DOHH2 (cell line): Measurements from ENCODE around the gene ABCB1.

ENCODE experiments used
- H3F3A ChIP-seq: fragments of 200-600 bp; sonication (generic), shearing (Covaris generic); 2 replicates; pipeline ENCODE4 v1.6.0; 2016; ENCODE audit warnings: antibody characterized with exemption, mild to moderate bottlenecking; ENCODE audit not compliant: control insufficient read depth, insufficient read depth
- H3K27ac ChIP-seq: fragments of 200-600 bp; sonication (generic); 2 replicates; pipeline ENCODE4 v1.5.1; 2014; ENCODE audit warnings: low read depth, mild to moderate bottlenecking, low read length, moderate library complexity
- H3K27me3 ChIP-seq: fragments of 200-600 bp; sonication (generic); 2 replicates; pipeline ENCODE4 v1.6.1; 2014; ENCODE audit warnings: mild to moderate bottlenecking, low read length, mixed read lengths; ENCODE audit not compliant: control insufficient read depth
- H3K36me3 ChIP-seq: fragments of 200-600 bp; sonication (generic); 2 replicates; pipeline ENCODE4 v1.6.1; 2014; ENCODE audit warnings: mild to moderate bottlenecking, low read length, moderate library complexity, mixed read lengths; ENCODE audit not compliant: control insufficient read depth
- H3K4me1 ChIP-seq: fragments of 200-600 bp; sonication (generic); 2 replicates; pipeline ENCODE4 v1.6.1; 2014; ENCODE audit warnings: mild to moderate bottlenecking, low read length, mixed read lengths; ENCODE audit not compliant: control insufficient read depth
- H3K4me2 ChIP-seq: fragments of 200-600 bp; sonication (generic); 2 replicates; pipeline ENCODE4 v1.6.0; 2014; ENCODE audit warnings: mild to moderate bottlenecking, low read length, moderate library complexity
- H3K4me3 ChIP-seq: fragments of 200-600 bp; sonication (generic); 2 replicates; pipeline ENCODE4 v1.5.1; 2014; ENCODE audit warnings: mild to moderate bottlenecking, low read length, mixed read lengths
- H3K79me2 ChIP-seq: fragments of 200-600 bp; sonication (generic); 2 replicates; pipeline ENCODE4 v1.6.1; 2014; ENCODE audit warnings: mild to moderate bottlenecking, low read length, mixed read lengths; ENCODE audit not compliant: control insufficient read depth
- H3K9me2 ChIP-seq: fragments of 200-600 bp; sonication (generic); replicated peaks from 2 replicates; pipeline ENCODE4 v1.6.1; 2014; ENCODE audit warnings: mild to moderate bottlenecking, low read length, mixed read lengths; ENCODE audit not compliant: control insufficient read depth
- H3K9me3 ChIP-seq: fragments of 200-600 bp; sonication (generic); 2 replicates; pipeline ENCODE4 v1.6.1; 2014; ENCODE audit warnings: antibody characterized with exemption, low read length, mixed read lengths; ENCODE audit not compliant: control insufficient read depth, insufficient read depth
- H4K20me1 ChIP-seq: fragments of 200-600 bp; sonication (generic); 2 replicates; pipeline ENCODE4 v1.6.0; 2014; ENCODE audit warnings: low read depth, mild to moderate bottlenecking, antibody characterized with exemption, low read length, moderate library complexity; ENCODE audit not compliant: control insufficient read depth, insufficient read depth
- EZH2phosphoT487 ChIP-seq: fragments of 200-600 bp; sonication (generic); IDR thresholded peaks from 2 replicates; pipeline ENCODE4 v1.6.1; 2017; ENCODE audit warnings: borderline replicate concordance, mild to moderate bottlenecking, antibody characterized with exemption, low read length, moderate library complexity, mixed read lengths
- TF ChIP-seq, protein P1 (sequence below): fragments of 200-600 bp; sonication (generic); IDR thresholded peaks from one replicate; pipeline ENCODE4 v1.5.1; 2014; ENCODE audit warnings: antibody characterized with exemption, mild to moderate bottlenecking, low read depth, low read length; ENCODE audit not compliant: poor library complexity, severe bottlenecking

The ABCB1 gene

DNA sequence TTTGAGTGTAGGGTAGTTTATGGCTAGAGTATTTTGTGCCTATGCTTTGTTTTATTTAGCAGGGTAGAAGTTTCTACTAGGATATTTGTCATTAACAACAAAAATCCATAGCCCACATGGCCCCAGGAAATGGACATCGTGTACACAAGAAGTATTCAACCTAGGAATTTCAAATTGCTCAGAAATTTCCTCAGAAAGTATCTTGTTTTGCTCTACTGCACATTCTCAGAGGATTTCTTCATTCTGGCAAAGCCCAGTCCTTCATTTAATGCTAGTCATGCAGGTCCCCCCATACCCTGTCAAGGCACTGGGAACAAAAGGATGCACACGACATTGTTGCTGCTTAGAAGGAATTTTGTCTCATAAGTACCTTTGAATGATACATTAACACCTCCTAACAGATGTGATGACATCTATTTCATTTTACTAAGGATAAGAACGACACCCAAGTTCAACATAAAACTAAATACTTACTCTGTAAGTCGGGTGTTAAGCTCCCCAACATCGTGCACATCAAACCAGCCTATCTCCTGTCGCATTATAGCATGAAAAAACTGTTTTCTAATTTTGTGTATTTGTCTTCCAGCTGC, 34.3 kb downstream of the ABCB1 start:
- H3K27me3 ChIP-seq: 0 out of 2 replicates have a peak, but pooled peaks cover 1% of the 10 kb centered on the region
- no peaks in the 10 kb centered on the region for H4K20me1 ChIP-seq
- no peaks in the 10 kb centered on the region for H3K4me1 ChIP-seq
- H3K4me3 ChIP-seq: no peak overlapping the region
- H3K4me2 ChIP-seq: no peak overlapping the region
- no peak for TF ChIP-seq EZH2phosphoT487
- TF ChIP-seq, protein P1, sequence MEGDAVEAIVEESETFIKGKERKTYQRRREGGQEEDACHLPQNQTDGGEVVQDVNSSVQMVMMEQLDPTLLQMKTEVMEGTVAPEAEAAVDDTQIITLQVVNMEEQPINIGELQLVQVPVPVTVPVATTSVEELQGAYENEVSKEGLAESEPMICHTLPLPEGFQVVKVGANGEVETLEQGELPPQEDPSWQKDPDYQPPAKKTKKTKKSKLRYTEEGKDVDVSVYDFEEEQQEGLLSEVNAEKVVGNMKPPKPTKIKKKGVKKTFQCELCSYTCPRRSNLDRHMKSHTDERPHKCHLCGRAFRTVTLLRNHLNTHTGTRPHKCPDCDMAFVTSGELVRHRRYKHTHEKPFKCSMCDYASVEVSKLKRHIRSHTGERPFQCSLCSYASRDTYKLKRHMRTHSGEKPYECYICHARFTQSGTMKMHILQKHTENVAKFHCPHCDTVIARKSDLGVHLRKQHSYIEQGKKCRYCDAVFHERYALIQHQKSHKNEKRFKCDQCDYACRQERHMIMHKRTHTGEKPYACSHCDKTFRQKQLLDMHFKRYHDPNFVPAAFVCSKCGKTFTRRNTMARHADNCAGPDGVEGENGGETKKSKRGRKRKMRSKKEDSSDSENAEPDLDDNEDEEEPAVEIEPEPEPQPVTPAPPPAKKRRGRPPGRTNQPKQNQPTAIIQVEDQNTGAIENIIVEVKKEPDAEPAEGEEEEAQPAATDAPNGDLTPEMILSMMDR: no peak
- no peaks in the 10 kb centered on the region for H3K9me2 ChIP-seq
- no peaks in the 10 kb centered on the region for H3F3A ChIP-seq
- H3K36me3 ChIP-seq: no peaks in the 10 kb centered on the region
- no peaks in the 10 kb centered on the region for H3K79me2 ChIP-seq
- no peak overlapping the region for H3K27ac ChIP-seq
- H3K9me3 ChIP-seq: no peaks in the 10 kb centered on the region

DNA sequence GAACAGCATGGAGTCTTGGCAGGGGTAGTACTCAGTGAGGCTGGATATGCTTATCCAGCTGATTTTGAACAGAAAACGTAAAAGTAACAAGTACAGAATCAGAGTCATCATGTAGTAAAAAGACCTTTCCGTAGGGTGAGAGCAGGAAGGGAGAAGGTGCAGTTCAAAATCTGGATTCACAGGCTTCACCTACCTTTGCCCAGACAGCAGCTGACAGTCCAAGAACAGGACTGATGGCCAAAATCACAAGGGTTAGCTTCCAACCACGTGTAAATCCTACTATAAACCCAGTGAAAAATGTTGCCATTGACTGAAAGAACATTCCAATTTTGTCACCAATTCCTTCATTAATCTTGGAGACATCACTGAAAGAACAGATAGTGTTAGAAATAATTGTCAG, 34.8 kb downstream of the ABCB1 start:
- Histone ChIP-seq H3K4me1 (no peaks in the 10 kb centered on the region), H3K27ac (no peak overlapping the region), H3K9me3 (no peaks in the 10 kb centered on the region), H3K4me2 (no peak overlapping the region), H3K4me3 (no peak overlapping the region), H3F3A (no peaks in the 10 kb centered on the region), H3K27me3 (0 out of 2 replicates have a peak, but pooled peaks cover 3% of the 10 kb centered on the region), H3K79me2 (no peaks in the 10 kb centered on the region), H3K36me3 (no peaks in the 10 kb centered on the region), H4K20me1 (no peaks in the 10 kb centered on the region), H3K9me2 (no peaks in the 10 kb centered on the region)
- TF ChIP-seq, protein P1: no peak
- TF ChIP-seq EZH2phosphoT487: no peak

DNA sequence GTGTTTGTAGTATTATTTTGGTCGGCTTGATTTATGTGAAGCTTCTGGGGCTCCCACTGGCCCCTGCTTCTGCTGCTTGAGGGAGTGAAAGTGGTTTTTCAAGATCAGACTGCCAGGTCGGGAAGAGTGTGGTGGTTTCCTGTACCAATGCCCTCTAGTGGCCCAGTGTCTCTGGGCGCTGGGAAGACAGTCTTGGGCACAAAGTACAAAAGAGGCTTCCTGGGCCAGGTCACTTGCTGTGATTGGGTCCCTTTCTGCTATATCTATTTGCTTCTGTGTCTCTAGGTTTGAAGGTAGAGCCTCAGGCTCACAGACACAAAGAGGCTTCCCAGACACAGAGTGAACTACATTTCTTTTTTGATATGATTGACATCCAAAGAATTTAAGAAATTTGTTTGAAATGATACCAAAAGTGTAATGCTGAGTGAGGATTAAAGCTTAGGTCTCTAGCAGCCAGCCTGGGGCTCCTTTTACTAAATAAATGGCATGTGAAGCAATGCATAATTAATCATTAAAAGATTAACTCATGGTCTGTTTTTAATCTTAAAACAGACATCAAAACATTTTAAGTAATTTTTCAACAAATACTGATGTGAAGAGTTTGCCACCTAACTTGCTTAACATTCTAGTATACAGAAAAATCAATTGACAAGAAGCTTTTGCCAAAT, 36.3 kb downstream of the ABCB1 start:
- Histone ChIP-seq H3K9me2 (no peaks in the 10 kb centered on the region), H3K27ac (no peak overlapping the region), H3K79me2 (no peaks in the 10 kb centered on the region), H3F3A (no peaks in the 10 kb centered on the region), H3K4me1 (no peaks in the 10 kb centered on the region), H4K20me1 (no peaks in the 10 kb centered on the region), H3K4me2 (no peak overlapping the region), H3K4me3 (no peak overlapping the region), H3K27me3 (0 out of 2 replicates have a peak, but pooled peaks cover 5% of the 10 kb centered on the region), H3K9me3 (no peaks in the 10 kb centered on the region), H3K36me3 (no peaks in the 10 kb centered on the region)
- TF ChIP-seq, protein P1: peak; percentile 77
- no peak for TF ChIP-seq EZH2phosphoT487
